Measurements from ENCODE around the gene FMOD.
A peak's percentile ranks its signal among the peaks of the same experiment; 100 is the strongest.

FMOD gene

DNA sequence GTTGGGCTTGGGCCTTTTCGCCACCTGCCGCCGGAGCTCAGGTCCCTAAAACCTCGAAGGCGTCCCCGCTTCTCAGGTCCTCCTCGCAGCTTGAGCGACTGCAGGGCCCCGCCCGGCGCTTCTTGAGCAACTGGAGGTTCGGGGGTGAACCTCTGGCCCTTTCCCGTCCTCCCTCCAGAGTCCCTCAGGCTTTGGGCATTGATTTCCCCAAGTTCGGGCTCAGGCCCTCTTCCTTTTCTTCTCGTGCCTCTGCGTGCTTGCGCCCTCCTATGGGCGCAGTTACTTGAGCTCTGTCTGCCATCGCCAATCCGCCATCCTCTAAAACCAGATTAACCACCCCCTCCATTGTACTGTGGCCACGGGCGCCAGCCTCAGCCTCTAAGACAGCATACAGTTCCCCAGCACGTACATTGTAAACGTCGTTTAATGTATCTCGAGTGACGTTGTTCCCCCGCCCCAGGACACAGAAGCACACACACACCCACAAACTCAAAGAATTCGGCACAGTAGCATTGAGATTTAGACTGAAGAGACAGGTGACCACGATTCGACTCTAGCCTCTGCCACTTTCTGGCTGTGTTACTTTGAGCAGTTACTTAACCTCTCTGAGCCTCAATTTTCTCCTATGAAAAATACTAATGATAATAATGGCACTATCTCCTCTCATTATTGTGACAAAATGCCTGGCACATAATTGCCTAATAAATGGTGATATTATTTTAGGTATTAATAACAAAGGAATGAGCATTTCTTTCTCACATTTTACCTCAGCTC is 23.1 kb downstream of the FMOD start (continued):
- peak; percentile 52; the same call in 1 of the 2 replicates for TF ChIP-seq ZSCAN16 (tag by site-specific recombination; IDR thresholded peaks at IDR 0.05)
- TF ChIP-seq ZNF184 (tag by site-specific recombination; IDR thresholded peaks at IDR 0.05), result no peak
- TF ChIP-seq PRDM1 (tag by site-specific recombination; IDR thresholded peaks at IDR 0.05), result no peak; the same call in 1 of the 2 replicates
- TF ChIP-seq ZNF629 (tag by site-specific recombination; IDR thresholded peaks at IDR 0.05), result peak; percentile 68
- TF ChIP-seq ZNF510 (tag by site-specific recombination; IDR thresholded peaks at IDR 0.05; ENCODE audit: insufficient replicate concordance), result no peak
- no peak for TF ChIP-seq ZNF596 (tag by site-specific recombination; IDR thresholded peaks at IDR 0.05)
- TF ChIP-seq ZFP37 (tag by site-specific recombination; IDR thresholded peaks at IDR 0.05), result peak; percentile 77; the same call in 1 of the 2 replicates
- peak; percentile 47; the same call in 1 of the 2 replicates for TF ChIP-seq ZSCAN5A (tag by site-specific recombination; IDR thresholded peaks at IDR 0.05)
- TF ChIP-seq ZNF302 (tag by site-specific recombination; IDR thresholded peaks at IDR 0.05; ENCODE audit: low read depth), result no peak
- TF ChIP-seq, protein P1, sequence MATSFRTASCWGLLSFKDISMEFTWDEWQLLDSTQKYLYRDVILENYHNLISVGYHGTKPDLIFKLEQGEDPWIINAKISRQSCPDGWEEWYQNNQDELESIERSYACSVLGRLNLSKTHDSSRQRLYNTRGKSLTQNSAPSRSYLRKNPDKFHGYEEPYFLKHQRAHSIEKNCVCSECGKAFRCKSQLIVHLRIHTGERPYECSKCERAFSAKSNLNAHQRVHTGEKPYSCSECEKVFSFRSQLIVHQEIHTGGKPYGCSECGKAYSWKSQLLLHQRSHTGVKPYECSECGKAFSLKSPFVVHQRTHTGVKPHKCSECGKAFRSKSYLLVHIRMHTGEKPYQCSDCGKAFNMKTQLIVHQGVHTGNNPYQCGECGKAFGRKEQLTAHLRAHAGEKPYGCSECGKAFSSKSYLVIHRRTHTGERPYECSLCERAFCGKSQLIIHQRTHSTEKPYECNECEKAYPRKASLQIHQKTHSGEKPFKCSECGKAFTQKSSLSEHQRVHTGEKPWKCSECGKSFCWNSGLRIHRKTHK (tag by site-specific recombination; IDR thresholded peaks at IDR 0.05), result no peak
- TF ChIP-seq ZFHX2 (tag by site-specific recombination; conservative IDR thresholded peaks at IDR 0.05), result peak; percentile 63
- no peak for TF ChIP-seq ZNF239 (tag by site-specific recombination; IDR thresholded peaks at IDR 0.05)
- TF ChIP-seq OVOL3 (tag by site-specific recombination; IDR thresholded peaks at IDR 0.05), result no peak
- no peak for TF ChIP-seq ZNF830 (tag by site-specific recombination; IDR thresholded peaks at IDR 0.05; ENCODE audit: low read depth)
- no peak for TF ChIP-seq ZNF549 (tag by site-specific recombination; IDR thresholded peaks at IDR 0.05)
- TF ChIP-seq GLIS2 (tag by site-specific recombination; IDR thresholded peaks at IDR 0.05), result no peak
- TF ChIP-seq ZNF175 (tag by site-specific recombination; IDR thresholded peaks at IDR 0.05), result no peak
- no peak for TF ChIP-seq ZNF311 (tag by site-specific recombination; IDR thresholded peaks at IDR 0.05; ENCODE audit: borderline replicate concordance)
- no peak for TF ChIP-seq PRDM4 (tag by site-specific recombination; IDR thresholded peaks at IDR 0.05)
- no peak for TF ChIP-seq HOXC10 (CRISPR knock-in tag; IDR thresholded peaks at IDR 0.05)
- no peak for TF ChIP-seq HOXD13 (CRISPR knock-in tag; IDR thresholded peaks at IDR 0.05; ENCODE audit: borderline replicate concordance)
- no peak for TF ChIP-seq ZNF529 (tag by site-specific recombination; IDR thresholded peaks at IDR 0.05; ENCODE audit: insufficient replicate concordance)
- no peak; the same call in 1 of the 2 replicates for TF ChIP-seq KLF17 (tag by site-specific recombination; IDR thresholded peaks at IDR 0.05)
- no peak; the same call in 1 of the 2 replicates for TF ChIP-seq ZNF692 (tag by site-specific recombination; IDR thresholded peaks at IDR 0.05)
- peak; percentile 41; the same call in 1 of the 2 replicates for TF ChIP-seq ZNF404 (tag by site-specific recombination; IDR thresholded peaks at IDR 0.05)
- TF ChIP-seq TSHZ1 (tag by site-specific recombination; IDR thresholded peaks at IDR 0.05; ENCODE audit: borderline replicate concordance), result no peak
- TF ChIP-seq YY1 (tag by site-specific recombination; IDR thresholded peaks at IDR 0.05), result peak; percentile 83
- TF ChIP-seq ZNF23 (tag by site-specific recombination; IDR thresholded peaks at IDR 0.05; ENCODE audit: borderline replicate concordance), result no peak
- no peak for TF ChIP-seq ZNF19 (tag by site-specific recombination; IDR thresholded peaks at IDR 0.05; ENCODE audit: low read depth)
